Heart left ventricle (tissue), 13 donors: ENCODE results near the gene RBM8A.

ENCODE experiments used
- POLR2A ChIP-seq, 2 donors: fragments of 450-650 bp; IDR thresholded peaks; one replicate each; pipeline ENCODE4 v1.6.1; 2017; ENCODE audit warnings: antibody characterized with exemption in 2 of 2, mild to moderate bottlenecking in 2 of 2, moderate library complexity in 2 of 2
- TF ChIP-seq, protein P1 (sequence below), 12 donors: fragments of 200-600 bp; sonication (generic) in 4 of 12; IDR thresholded peaks; one replicate each; pipeline versions ENCODE4 v1.5.0 to v1.8.0; 2018 to 2022; ENCODE audit warnings: antibody characterized with exemption in 12 of 12, mild to moderate bottlenecking in 5 of 12
- donor health status: ischemic (EF 13 %, LVEDD 7.1; RV severe dilation, severe dysfunction).
- donor health status: DM: no; HTN: yes; CAD: no.
- donor health status: DM: no; HTN: no; CAD: no.
- donor health status: ischemic (EF 25% LVEDD 6.9; RV normal size, moderate dysfunction).
- donor health status: ischemic (EF 25% LVEDD 5.7; RV mildly dilated, moderate dysfunction).
- donor health status: ischemic (EF 35%, LVEDD 5.7; RV mildly dilated, moderate dysfunction).
- donor health status: nonischemic (EF 11% LVEDD 7.7; RV severe dilation, severe dysfunction).
- donor health status: DM: yes; HTN: yes; CAD: no.
- donor health status: PGD.
- donor health status: ischemic (EF 29% LVEDD 5.4; RV normal size, mild dysfunction).
- donor health status: nonischemic (EF 23%, LVEDD 6.1; RV moderate dilation, normal function).

DNA sequence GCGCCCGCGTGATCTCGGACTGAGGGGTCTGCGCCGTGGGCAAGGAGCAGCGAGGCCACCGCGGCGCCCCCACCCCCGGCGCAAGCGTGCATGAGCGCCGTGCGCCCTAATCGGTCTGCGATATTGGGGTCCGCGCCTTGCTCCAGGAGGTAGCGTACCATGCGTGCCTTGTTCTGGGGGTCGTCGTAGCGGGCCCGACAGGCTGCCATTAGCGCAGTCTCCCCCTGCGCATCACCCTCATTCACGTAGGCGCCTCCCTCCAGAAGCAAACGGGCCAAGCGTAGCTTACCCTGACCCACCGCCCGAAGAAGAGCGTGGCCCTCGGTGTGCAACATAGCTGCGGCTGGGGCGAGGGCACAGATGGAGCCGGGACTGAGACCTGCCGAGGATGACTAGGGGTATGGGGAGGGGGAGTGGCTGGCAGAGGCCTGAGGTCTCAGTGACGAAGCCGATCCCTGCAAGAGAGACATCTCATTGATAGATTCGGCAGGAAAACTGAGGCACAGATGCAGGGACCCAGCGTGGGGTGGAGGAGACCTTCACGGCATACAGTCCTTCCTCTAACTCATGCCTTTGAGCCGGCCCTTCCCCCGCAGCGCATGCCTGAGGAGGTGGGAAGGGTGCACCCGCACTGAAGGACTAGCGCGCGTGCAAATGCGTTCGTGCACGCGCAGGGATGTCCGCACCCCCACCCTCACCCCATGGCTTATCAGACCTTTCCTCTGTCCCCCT lies 34.3 kb upstream of the RBM8A start:
- TF ChIP-seq POLR2A (IDR thresholded peaks at IDR 0.05) = no peak
- TF ChIP-seq, protein P1, sequence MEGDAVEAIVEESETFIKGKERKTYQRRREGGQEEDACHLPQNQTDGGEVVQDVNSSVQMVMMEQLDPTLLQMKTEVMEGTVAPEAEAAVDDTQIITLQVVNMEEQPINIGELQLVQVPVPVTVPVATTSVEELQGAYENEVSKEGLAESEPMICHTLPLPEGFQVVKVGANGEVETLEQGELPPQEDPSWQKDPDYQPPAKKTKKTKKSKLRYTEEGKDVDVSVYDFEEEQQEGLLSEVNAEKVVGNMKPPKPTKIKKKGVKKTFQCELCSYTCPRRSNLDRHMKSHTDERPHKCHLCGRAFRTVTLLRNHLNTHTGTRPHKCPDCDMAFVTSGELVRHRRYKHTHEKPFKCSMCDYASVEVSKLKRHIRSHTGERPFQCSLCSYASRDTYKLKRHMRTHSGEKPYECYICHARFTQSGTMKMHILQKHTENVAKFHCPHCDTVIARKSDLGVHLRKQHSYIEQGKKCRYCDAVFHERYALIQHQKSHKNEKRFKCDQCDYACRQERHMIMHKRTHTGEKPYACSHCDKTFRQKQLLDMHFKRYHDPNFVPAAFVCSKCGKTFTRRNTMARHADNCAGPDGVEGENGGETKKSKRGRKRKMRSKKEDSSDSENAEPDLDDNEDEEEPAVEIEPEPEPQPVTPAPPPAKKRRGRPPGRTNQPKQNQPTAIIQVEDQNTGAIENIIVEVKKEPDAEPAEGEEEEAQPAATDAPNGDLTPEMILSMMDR (IDR thresholded peaks at IDR 0.05) = no peak
